Measurements from ENCODE around the gene AADACL2. TPM values are rescaled to one million over a fixed set of nuclear protein-coding genes. Genes with fewer than 3 reads are reported as not detected.
"Not testable (repeated sequence)": the region's sequence is repeated elsewhere in the genome, so short reads cannot be mapped to it uniquely, and the experiment has no call there.

AADACL2 gene
- polyA plus RNA-seq, 1 of the 3 experiments (the other 2 are of a cell fraction): not detected

GRCh38 chr3:151753846-151754245 lies 20.1 kb downstream of the AADACL2 start:
- no peaks in the 10 kb centered on the region for H3K4me1 ChIP-seq (ENCODE audit: control insufficient read depth in 1 of 2, insufficient read depth in 2 of 2, low read depth in 1 of 2, low read length in 1 of 2)
- H2AFZ ChIP-seq (ENCODE audit: low read depth): no peak overlapping the region
- POLR2A ChIA-PET: no interaction called here
- no peak for TF ChIP-seq RXRA (IDR thresholded peaks at IDR 0.05; ENCODE audit: borderline replicate concordance, low read depth)
- no peak for TF ChIP-seq REST (IDR thresholded peaks at IDR 0.05; ENCODE audit: low read depth, low read length)
- no peak overlapping the region for H3K4me2 ChIP-seq
- H3K9ac ChIP-seq: no peak overlapping the region
- no peaks in the 10 kb centered on the region for H4K20me1 ChIP-seq (ENCODE audit: insufficient read depth)
- H3K79me2 ChIP-seq (ENCODE audit: insufficient read depth): no peaks in the 10 kb centered on the region
- DNase-seq: no peak
- H3K27ac ChIP-seq (ENCODE audit: low read depth in 2 of 2, low read length in 1 of 2): no peak overlapping the region
- H3K4me3 ChIP-seq (ENCODE audit: low read depth in 2 of 2, low read length in 1 of 2): no peak overlapping the region
- H3K36me3 ChIP-seq (replicated peaks in 1 of 2; ENCODE audit: control insufficient read depth in 1 of 2, insufficient read depth in 2 of 2, low read length in 1 of 2): peaks cover 0 to 29% of the 10 kb centered on the region in 2 experiments
- H3K9me2 ChIP-seq: no peaks in the 10 kb centered on the region
- 22% methylated on average over 4 of the region's 4 CpGs for WGBS (ENCODE audit: low lambda C conversion rate)
- H3F3A ChIP-seq (replicated peaks; ENCODE audit: insufficient read depth): peaks cover 9% of the 10 kb centered on the region
- H3K27me3 ChIP-seq (ENCODE audit: insufficient read depth): no peaks in the 10 kb centered on the region
- CTCF ChIA-PET: no interaction called here
- peaks cover 3% of the 10 kb centered on the region; the same call in 1 of the 2 replicates for H3K9me3 ChIP-seq

DNA sequence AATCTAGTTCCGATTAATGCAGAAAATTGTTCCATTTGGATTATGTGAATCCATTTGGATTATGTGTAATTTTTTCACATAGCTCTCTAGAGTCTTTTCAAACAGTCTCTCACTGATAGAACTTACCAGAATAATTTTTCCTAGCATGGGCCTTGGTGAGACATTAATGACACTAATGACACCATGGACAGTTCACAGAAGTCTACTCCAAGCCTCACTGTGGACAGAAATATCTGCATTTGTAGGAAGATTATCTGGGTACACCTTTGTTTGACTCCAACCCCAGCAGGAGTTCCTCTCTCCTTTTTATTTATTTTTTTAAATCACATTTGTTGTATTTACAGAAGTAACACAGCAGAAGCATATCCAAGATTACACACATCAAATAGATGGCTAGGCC lies 27.9 kb downstream of the AADACL2 start:
- no peaks in the 10 kb centered on the region for H3K79me2 ChIP-seq (ENCODE audit: insufficient read depth)
- POLR2A ChIA-PET: no interaction called here
- H3K4me2 ChIP-seq: no peak overlapping the region
- H3K4me1 ChIP-seq (ENCODE audit: control insufficient read depth in 1 of 2, insufficient read depth in 2 of 2, low read depth in 1 of 2, low read length in 1 of 2): no peaks in the 10 kb centered on the region
- peaks cover 0 to 4% of the 10 kb centered on the region in 2 experiments for H3K36me3 ChIP-seq (replicated peaks in 1 of 2; ENCODE audit: control insufficient read depth in 1 of 2, insufficient read depth in 2 of 2, low read length in 1 of 2)
- no peaks in the 10 kb centered on the region for H3K9me2 ChIP-seq
- DNase-seq: no peak
- H3K27ac ChIP-seq (ENCODE audit: low read depth in 2 of 2, low read length in 1 of 2): no peak overlapping the region
- no peaks in the 10 kb centered on the region for H3K9me3 ChIP-seq
- H3F3A ChIP-seq (replicated peaks; ENCODE audit: insufficient read depth): peaks cover 6% of the 10 kb centered on the region
- H4K20me1 ChIP-seq (ENCODE audit: insufficient read depth): no peaks in the 10 kb centered on the region
- no peak overlapping the region for H2AFZ ChIP-seq (ENCODE audit: low read depth)
- TF ChIP-seq REST (IDR thresholded peaks at IDR 0.05; ENCODE audit: low read depth, low read length) (peak; percentile 56; the same call in 1 of the 2 replicates), MAX (IDR thresholded peaks at IDR 0.05; ENCODE audit: low read depth) (no peak), MXI1 (IDR thresholded peaks at IDR 0.05; ENCODE audit: low read depth, low read length) (no peak), RXRA (IDR thresholded peaks at IDR 0.05; ENCODE audit: borderline replicate concordance, low read depth) (no peak), JUND (IDR thresholded peaks at IDR 0.05) (no peak), EZH2phosphoT487 (IDR thresholded peaks at IDR 0.05; ENCODE audit: borderline replicate concordance, low read depth) (no peak)
- TF ChIP-seq, protein P1, sequence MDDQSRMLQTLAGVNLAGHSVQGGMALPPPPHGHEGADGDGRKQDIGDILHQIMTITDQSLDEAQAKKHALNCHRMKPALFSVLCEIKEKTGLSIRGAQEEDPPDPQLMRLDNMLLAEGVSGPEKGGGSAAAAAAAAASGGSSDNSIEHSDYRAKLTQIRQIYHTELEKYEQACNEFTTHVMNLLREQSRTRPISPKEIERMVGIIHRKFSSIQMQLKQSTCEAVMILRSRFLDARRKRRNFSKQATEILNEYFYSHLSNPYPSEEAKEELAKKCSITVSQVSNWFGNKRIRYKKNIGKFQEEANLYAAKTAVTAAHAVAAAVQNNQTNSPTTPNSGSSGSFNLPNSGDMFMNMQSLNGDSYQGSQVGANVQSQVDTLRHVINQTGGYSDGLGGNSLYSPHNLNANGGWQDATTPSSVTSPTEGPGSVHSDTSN (IDR thresholded peaks at IDR 0.05): no peak
- H3K27me3 ChIP-seq (ENCODE audit: insufficient read depth): no peaks in the 10 kb centered on the region
- no peak overlapping the region for H3K4me3 ChIP-seq (ENCODE audit: low read depth in 2 of 2, low read length in 1 of 2)
- WGBS (ENCODE audit: low lambda C conversion rate): 26% methylated on average over 1 of the region's 1 CpG
- CTCF ChIA-PET: interaction anchor here (1.7 kb wide), 1 partner anchor 12 kb away, joined by 4 read pairs; no protein-coding TSS in a partner anchor
- H3K9ac ChIP-seq: no peak overlapping the region

GRCh38 chr3:151764699-151765098 lies 31.0 kb downstream of the AADACL2 start:
- CTCF ChIA-PET; H3K9me2 ChIP-seq; POLR2A ChIA-PET; H2AFZ ChIP-seq (ENCODE audit: low read depth); H4K20me1 ChIP-seq (ENCODE audit: insufficient read depth); H3K4me3 ChIP-seq (ENCODE audit: low read depth in 2 of 2, low read length in 1 of 2); H3K4me2 ChIP-seq; H3K9me3 ChIP-seq; H3K27me3 ChIP-seq (ENCODE audit: insufficient read depth); DNase-seq; H3K9ac ChIP-seq; H3K27ac ChIP-seq (ENCODE audit: low read depth in 2 of 2, low read length in 1 of 2): not testable (repeated sequence)
- peaks cover 11% of the 10 kb centered on the region for H3F3A ChIP-seq (replicated peaks; ENCODE audit: insufficient read depth)
- WGBS (ENCODE audit: low lambda C conversion rate): 4% methylated on average over 1 of the region's 1 CpG
- H3K79me2 ChIP-seq (ENCODE audit: insufficient read depth): peaks cover 24% of the 10 kb centered on the region
- peaks cover 0 to 15% of the 10 kb centered on the region in 2 experiments; a peak in 2 of 4 replicates for H3K4me1 ChIP-seq (ENCODE audit: control insufficient read depth in 1 of 2, insufficient read depth in 2 of 2, low read depth in 1 of 2, low read length in 1 of 2)
- H3K36me3 ChIP-seq (replicated peaks in 1 of 2; ENCODE audit: control insufficient read depth in 1 of 2, insufficient read depth in 2 of 2, low read length in 1 of 2): peaks cover 0 to 11% of the 10 kb centered on the region in 2 experiments
